ENCODE measurements around the gene NAV2. TPM values are rescaled to one million over a fixed set of nuclear protein-coding genes. Genes with fewer than 3 reads are reported as not detected.

NAV2 gene
- total and polyA plus RNA-seq, 2 donors (not counting 1 experiment from before 2014, with no cell fraction given), result 8.1 to 14.0 TPM

DNA sequence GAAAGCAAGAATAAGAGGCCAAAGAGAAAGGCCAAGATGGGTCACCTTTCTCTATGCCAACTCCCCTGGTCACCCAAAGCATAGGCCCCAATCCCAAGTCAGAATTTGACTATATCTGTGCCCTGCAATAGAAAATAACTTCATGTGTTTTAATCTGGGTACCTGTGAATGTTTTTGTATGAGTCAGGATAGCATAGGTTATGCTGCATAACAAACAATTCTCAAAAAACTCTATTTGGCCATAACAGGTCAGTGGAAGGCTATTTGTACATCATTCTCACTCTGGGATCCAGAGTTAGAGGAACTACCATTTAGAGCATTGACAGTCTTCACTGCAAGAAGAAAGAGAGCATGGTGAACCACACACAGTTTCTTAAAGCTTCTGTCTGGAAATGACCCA is 280.4 kb downstream of the NAV2 start:
- no peak overlapping the region for H3K9ac ChIP-seq (ENCODE audit: insufficient read depth, low read length)
- no peaks in the 10 kb centered on the region for H4K20me1 ChIP-seq (ENCODE audit: control insufficient read depth, extremely low read depth, insufficient read depth, low read length)
- no peak for DNase-seq (ENCODE audit: low read depth in 2 of 2)
- H3K4me2 ChIP-seq (ENCODE audit: extremely low read depth, insufficient read depth, low read length), result no peak overlapping the region
- H3K9me3 ChIP-seq (ENCODE audit: control insufficient read depth, insufficient read depth, low read depth, low read length), result no peaks in the 10 kb centered on the region
- H3K27ac ChIP-seq (ENCODE audit: insufficient read depth, low read length), result no peak overlapping the region
- H3K4me1 ChIP-seq (ENCODE audit: control insufficient read depth, extremely low read depth, insufficient read depth, low read length), result peaks cover 17% of the 10 kb centered on the region
- H2AFZ ChIP-seq (ENCODE audit: low read length), result no peak overlapping the region
- H3K27me3 ChIP-seq (ENCODE audit: control insufficient read depth, insufficient read depth, low read length), result no peaks in the 10 kb centered on the region
- H3K36me3 ChIP-seq (ENCODE audit: control insufficient read depth, insufficient read depth, low read length), result no peaks in the 10 kb centered on the region
- no peak overlapping the region for H3K4me3 ChIP-seq (replicated peaks in 1 of 4; ENCODE audit: control extremely low read depth in 1 of 4, insufficient read depth in 1 of 4, low read depth in 3 of 4, low read length in 4 of 4)
- peaks cover 3% of the 10 kb centered on the region for H3K79me2 ChIP-seq (ENCODE audit: control insufficient read depth, insufficient read depth, low read length)
- TF ChIP-seq EZH2 (IDR thresholded peaks at IDR 0.05; ENCODE audit: low read length, missing control alignments), result no peak
- TF ChIP-seq, protein P1, sequence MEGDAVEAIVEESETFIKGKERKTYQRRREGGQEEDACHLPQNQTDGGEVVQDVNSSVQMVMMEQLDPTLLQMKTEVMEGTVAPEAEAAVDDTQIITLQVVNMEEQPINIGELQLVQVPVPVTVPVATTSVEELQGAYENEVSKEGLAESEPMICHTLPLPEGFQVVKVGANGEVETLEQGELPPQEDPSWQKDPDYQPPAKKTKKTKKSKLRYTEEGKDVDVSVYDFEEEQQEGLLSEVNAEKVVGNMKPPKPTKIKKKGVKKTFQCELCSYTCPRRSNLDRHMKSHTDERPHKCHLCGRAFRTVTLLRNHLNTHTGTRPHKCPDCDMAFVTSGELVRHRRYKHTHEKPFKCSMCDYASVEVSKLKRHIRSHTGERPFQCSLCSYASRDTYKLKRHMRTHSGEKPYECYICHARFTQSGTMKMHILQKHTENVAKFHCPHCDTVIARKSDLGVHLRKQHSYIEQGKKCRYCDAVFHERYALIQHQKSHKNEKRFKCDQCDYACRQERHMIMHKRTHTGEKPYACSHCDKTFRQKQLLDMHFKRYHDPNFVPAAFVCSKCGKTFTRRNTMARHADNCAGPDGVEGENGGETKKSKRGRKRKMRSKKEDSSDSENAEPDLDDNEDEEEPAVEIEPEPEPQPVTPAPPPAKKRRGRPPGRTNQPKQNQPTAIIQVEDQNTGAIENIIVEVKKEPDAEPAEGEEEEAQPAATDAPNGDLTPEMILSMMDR (conservative IDR thresholded peaks at IDR 0.05 in 1 of 2, IDR thresholded peaks at IDR 0.05 in 1 of 2; ENCODE audit: low read depth in 1 of 2, low read length in 2 of 2), result no peak

DNA sequence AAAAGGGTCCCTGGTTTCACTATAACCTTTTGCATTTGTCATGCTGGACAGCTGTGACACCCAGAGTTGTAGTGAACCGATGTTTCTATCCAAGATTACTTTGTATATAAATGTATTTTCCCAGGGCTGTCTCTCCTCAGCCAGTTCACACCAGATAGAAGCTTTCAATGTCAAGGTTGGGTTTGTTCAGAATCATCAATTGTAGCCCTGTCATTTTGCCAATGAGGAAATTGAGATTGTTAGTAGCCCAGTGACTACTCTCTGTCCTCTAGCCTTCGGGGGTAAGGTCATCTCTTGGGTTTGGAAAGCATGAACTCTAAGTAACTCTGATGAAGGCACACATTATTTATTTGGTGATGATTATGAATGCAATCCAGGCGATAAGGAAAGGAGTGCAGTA is 282.0 kb downstream of the NAV2 start:
- Histone ChIP-seq H3K27ac (ENCODE audit: insufficient read depth, low read length) (peak overlapping the region; percentile 22), H3K79me2 (ENCODE audit: control insufficient read depth, insufficient read depth, low read length) (peaks cover 3% of the 10 kb centered on the region), H3K4me3 (replicated peaks in 1 of 4; ENCODE audit: control extremely low read depth in 1 of 4, insufficient read depth in 1 of 4, low read depth in 3 of 4, low read length in 4 of 4) (no peak overlapping the region), H4K20me1 (ENCODE audit: control insufficient read depth, extremely low read depth, insufficient read depth, low read length) (no peaks in the 10 kb centered on the region), H3K27me3 (ENCODE audit: control insufficient read depth, insufficient read depth, low read length) (no peaks in the 10 kb centered on the region), H3K4me1 (ENCODE audit: control insufficient read depth, extremely low read depth, insufficient read depth, low read length) (peaks cover 17% of the 10 kb centered on the region), H3K4me2 (ENCODE audit: extremely low read depth, insufficient read depth, low read length) (no peak overlapping the region), H3K36me3 (ENCODE audit: control insufficient read depth, insufficient read depth, low read length) (no peaks in the 10 kb centered on the region), H2AFZ (ENCODE audit: low read length) (no peak overlapping the region), H3K9ac (ENCODE audit: insufficient read depth, low read length) (no peak overlapping the region), H3K9me3 (ENCODE audit: control insufficient read depth, insufficient read depth, low read depth, low read length) (no peaks in the 10 kb centered on the region)
- peak in 1 of 2 donors; percentile 78 for DNase-seq (ENCODE audit: low read depth in 2 of 2)
- TF ChIP-seq EZH2 (IDR thresholded peaks at IDR 0.05; ENCODE audit: low read length, missing control alignments), result no peak
- TF ChIP-seq, protein P1 (conservative IDR thresholded peaks at IDR 0.05 in 1 of 2, IDR thresholded peaks at IDR 0.05 in 1 of 2; ENCODE audit: low read depth in 1 of 2, low read length in 2 of 2), result no peak

DNA sequence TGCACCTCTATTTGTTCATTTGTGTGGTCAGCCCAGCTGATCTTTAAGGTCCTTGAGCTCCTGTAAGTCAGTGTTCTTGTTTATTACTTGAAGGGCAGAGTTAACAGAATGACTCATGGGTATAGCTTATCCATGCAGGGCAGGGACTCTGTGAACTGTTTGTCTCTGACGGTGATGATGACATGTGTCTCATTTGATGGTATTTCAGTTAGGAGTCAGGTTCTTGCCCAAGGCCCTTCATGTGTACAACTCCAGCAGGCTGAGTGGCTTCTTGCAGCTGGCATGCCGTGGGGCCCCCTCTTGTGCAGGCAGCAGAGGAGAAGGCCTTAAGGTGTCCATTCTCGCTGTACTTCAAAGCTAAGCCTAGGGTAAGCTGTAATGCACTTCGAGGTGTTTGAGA is 282.5 kb downstream of the NAV2 start:
- Histone ChIP-seq H4K20me1 (ENCODE audit: control insufficient read depth, extremely low read depth, insufficient read depth, low read length) (no peaks in the 10 kb centered on the region), H3K4me1 (ENCODE audit: control insufficient read depth, extremely low read depth, insufficient read depth, low read length) (peaks cover 17% of the 10 kb centered on the region), H3K27ac (ENCODE audit: insufficient read depth, low read length) (peak overlapping the region; percentile 41), H3K36me3 (ENCODE audit: control insufficient read depth, insufficient read depth, low read length) (peaks cover 2% of the 10 kb centered on the region), H3K4me2 (ENCODE audit: extremely low read depth, insufficient read depth, low read length) (no peak overlapping the region), H3K27me3 (ENCODE audit: control insufficient read depth, insufficient read depth, low read length) (no peaks in the 10 kb centered on the region), H3K9me3 (ENCODE audit: control insufficient read depth, insufficient read depth, low read depth, low read length) (no peaks in the 10 kb centered on the region), H3K9ac (ENCODE audit: insufficient read depth, low read length) (no peak overlapping the region), H3K4me3 (replicated peaks in 1 of 4; ENCODE audit: control extremely low read depth in 1 of 4, insufficient read depth in 1 of 4, low read depth in 3 of 4, low read length in 4 of 4) (no peak overlapping the region), H2AFZ (ENCODE audit: low read length) (no peak overlapping the region), H3K79me2 (ENCODE audit: control insufficient read depth, insufficient read depth, low read length) (peaks cover 3% of the 10 kb centered on the region)
- DNase-seq (ENCODE audit: low read depth in 2 of 2), result peak; percentile 73 to 98
- no peak for TF ChIP-seq EZH2 (IDR thresholded peaks at IDR 0.05; ENCODE audit: low read length, missing control alignments)
- TF ChIP-seq, protein P1 (conservative IDR thresholded peaks at IDR 0.05 in 1 of 2, IDR thresholded peaks at IDR 0.05 in 1 of 2; ENCODE audit: low read depth in 1 of 2, low read length in 2 of 2), result no peak
